Left ventricle myocardium inferior (tissue), 1 donor: ENCODE results near the gene DNAJB1. TPM values are rescaled to one million over a fixed set of nuclear protein-coding genes. Genes with fewer than 3 reads are reported as not detected.

Experiments
- DNase-seq: peaks from one replicate; pipeline ENCODE4 v3.0.0-alpha.2; 2020
- H3K27ac ChIP-seq: fragments of 200-600 bp; replicated peaks from 2 replicates; pipeline ENCODE4 v1.8.0; 2021
- H3K27me3 ChIP-seq: fragments of 200-600 bp; 2 replicates; pipeline ENCODE4 v1.8.0; 2021; ENCODE audit warnings: low read depth
- H3K36me3 ChIP-seq: fragments of 200-600 bp; 2 replicates; pipeline ENCODE4 v1.8.0; 2021
- H3K4me1 ChIP-seq: fragments of 200-600 bp; 2 replicates; pipeline ENCODE4 v1.8.0; 2021
- H3K4me3 ChIP-seq: fragments of 200-600 bp; 2 replicates; pipeline ENCODE4 v1.8.0; 2021; ENCODE audit warnings: mild to moderate bottlenecking, moderate library complexity
- H3K9me3 ChIP-seq: fragments of 200-600 bp; replicated peaks from 2 replicates; pipeline ENCODE4 v1.8.0; 2021
- intact Hi-C: fragments of 100-400 bp; cut with micrococcal nuclease; formaldehyde crosslinking; loops from one replicate; pipeline ENCODE4 v1.11.0; 2022
- total RNA-seq: library from RNA; stranded (reverse); fragmentation: NEBNext Ultra II Directional; extraction: Animal tissue kit (Norgen Biotek cat#: 25700); gene quantifications from one replicate; pipeline ENCODE4 v1.2.1, GENCODE V29; 2021
- TF ChIP-seq, protein P1 (sequence below): fragments of 200-600 bp; IDR thresholded peaks from 2 replicates; pipeline ENCODE4 v1.8.0; 2021; ENCODE audit warnings: antibody characterized with exemption, mild to moderate bottlenecking, borderline replicate concordance
- donor health status: DM: no; HTN: yes; CAD: no; lungs with severe emphysema.

The DNAJB1 gene
- total RNA-seq, 1 donor from 2014 or later: 48.7 TPM

DNA sequence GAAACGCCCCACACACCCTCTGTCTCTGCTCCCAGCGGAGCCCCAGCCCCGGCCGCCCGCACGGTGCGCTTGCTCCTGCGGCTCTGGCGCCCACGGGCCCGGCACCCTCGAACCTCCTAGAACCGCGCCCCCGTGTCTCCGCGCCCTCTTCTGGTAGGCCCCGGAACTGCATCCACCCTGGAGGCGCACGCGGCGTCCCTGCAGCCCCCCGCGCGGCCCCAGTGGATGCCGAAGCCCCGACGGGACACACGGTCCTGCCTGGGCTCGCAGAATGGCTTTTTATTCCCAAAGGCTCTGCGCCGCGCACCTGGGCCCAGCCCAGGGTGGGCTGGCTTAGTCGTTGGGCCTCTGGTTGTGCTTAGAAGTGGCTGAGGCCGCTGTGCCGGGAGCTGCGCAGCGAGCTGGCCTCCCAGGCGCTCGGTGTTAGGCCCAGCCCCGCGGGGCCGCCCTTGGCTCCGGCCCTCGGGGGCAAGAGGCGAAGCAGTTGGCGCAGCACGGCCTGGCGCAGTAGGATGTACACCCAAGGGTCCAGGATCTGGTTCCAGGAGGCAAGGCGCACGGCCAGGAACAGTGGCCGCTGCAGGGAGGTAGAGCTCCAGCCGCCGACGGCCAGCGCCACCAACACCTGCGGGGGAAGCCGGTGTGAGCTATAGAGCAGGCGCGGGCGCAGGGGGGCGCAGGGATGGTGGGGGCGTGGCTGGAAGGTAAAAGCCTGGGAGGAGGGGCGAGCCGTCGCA is 45.8 kb downstream of the DNAJB1 start:
- H3K36me3 ChIP-seq: peaks cover 41% of the 10 kb centered on the region
- intact Hi-C loops: no loop called here
- H3K27ac ChIP-seq: no peak overlapping the region
- peaks cover 40% of the 10 kb centered on the region for H3K27me3 ChIP-seq
- H3K4me1 ChIP-seq: peaks cover 46% of the 10 kb centered on the region
- TF ChIP-seq, protein P1, sequence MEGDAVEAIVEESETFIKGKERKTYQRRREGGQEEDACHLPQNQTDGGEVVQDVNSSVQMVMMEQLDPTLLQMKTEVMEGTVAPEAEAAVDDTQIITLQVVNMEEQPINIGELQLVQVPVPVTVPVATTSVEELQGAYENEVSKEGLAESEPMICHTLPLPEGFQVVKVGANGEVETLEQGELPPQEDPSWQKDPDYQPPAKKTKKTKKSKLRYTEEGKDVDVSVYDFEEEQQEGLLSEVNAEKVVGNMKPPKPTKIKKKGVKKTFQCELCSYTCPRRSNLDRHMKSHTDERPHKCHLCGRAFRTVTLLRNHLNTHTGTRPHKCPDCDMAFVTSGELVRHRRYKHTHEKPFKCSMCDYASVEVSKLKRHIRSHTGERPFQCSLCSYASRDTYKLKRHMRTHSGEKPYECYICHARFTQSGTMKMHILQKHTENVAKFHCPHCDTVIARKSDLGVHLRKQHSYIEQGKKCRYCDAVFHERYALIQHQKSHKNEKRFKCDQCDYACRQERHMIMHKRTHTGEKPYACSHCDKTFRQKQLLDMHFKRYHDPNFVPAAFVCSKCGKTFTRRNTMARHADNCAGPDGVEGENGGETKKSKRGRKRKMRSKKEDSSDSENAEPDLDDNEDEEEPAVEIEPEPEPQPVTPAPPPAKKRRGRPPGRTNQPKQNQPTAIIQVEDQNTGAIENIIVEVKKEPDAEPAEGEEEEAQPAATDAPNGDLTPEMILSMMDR: peak; percentile 99
- H3K9me3 ChIP-seq: no peaks in the 10 kb centered on the region
- peak overlapping the region; percentile 51 for H3K4me3 ChIP-seq
- DNase-seq: peak; percentile 68

DNA sequence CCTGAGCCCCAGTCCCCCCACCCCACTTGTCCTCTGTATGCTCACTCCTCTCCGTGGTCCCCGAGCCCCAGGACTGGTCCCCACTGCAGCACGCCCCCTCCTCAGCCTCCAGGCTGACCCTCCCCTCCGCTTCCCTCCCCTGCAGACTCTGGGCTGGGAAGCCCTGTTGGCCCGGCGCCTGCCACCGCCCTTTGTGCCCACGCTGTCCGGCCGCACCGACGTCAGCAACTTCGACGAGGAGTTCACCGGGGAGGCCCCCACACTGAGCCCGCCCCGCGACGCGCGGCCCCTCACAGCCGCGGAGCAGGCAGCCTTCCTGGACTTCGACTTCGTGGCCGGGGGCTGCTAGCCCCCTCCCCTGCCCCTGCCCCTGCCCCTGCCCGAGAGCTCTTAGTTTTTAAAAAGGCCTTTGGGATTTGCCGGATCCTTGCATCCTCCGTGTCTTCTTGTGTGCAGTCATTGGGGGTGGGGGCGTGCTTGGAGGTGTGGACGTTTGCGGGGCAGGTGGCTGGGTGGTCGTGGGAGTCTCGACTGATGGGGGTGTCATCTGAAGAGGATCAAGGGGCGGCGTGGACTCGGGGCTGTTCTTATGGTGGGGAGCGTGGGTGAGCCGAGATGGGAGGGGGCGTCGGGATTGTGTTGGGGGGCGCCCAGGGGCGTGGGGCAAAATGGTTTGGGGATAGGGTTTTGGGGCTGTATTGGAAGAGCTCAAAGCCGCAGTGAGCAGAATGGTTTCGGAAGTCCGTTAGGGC is 46.6 kb downstream of the DNAJB1 start:
- peak overlapping the region; percentile 51 for H3K4me3 ChIP-seq
- peaks cover 37% of the 10 kb centered on the region for H3K27me3 ChIP-seq
- TF ChIP-seq, protein P1: no peak
- no peak for DNase-seq
- intact Hi-C loops: no loop called here
- H3K4me1 ChIP-seq: peaks cover 39% of the 10 kb centered on the region
- H3K9me3 ChIP-seq: no peaks in the 10 kb centered on the region
- H3K36me3 ChIP-seq: peaks cover 47% of the 10 kb centered on the region
- H3K27ac ChIP-seq: no peak overlapping the region

GRCh38 chr19:14470031-14470876 is 47.9 kb downstream of the DNAJB1 start:
- peaks cover 33% of the 10 kb centered on the region for H3K4me1 ChIP-seq
- H3K27ac ChIP-seq: no peak overlapping the region
- no peak overlapping the region for H3K4me3 ChIP-seq
- TF ChIP-seq, protein P1: no peak
- H3K27me3 ChIP-seq: peaks cover 30% of the 10 kb centered on the region
- intact Hi-C loops: no loop called here
- peaks cover 60% of the 10 kb centered on the region for H3K36me3 ChIP-seq
- DNase-seq: no peak
- no peaks in the 10 kb centered on the region for H3K9me3 ChIP-seq

GRCh38 chr19:14467816-14468215 is 50.4 kb downstream of the DNAJB1 start:
- H3K4me1 ChIP-seq: peaks cover 10% of the 10 kb centered on the region
- peaks cover 85% of the 10 kb centered on the region for H3K36me3 ChIP-seq
- no peak for DNase-seq
- TF ChIP-seq, protein P1: no peak
- H3K27ac ChIP-seq: no peak overlapping the region
- intact Hi-C loops: no loop called here
- H3K4me3 ChIP-seq: no peak overlapping the region
- H3K27me3 ChIP-seq: peaks cover 6% of the 10 kb centered on the region
- H3K9me3 ChIP-seq: no peaks in the 10 kb centered on the region

- Histone ChIP-seq H3K4me1 (peaks cover 5% of the 10 kb centered on the region), H3K27ac (no peak overlapping the region), H3K36me3 (peaks cover 89% of the 10 kb centered on the region), H3K4me3 (no peak overlapping the region), H3K9me3 (no peaks in the 10 kb centered on the region), H3K27me3 (peaks cover 2% of the 10 kb centered on the region)
- no peak for DNase-seq
- TF ChIP-seq, protein P1: no peak
- intact Hi-C loops: no loop called here
Observed at GRCh38 chr19:14467391-14467790, 50.8 kb downstream of the DNAJB1 start.
